Myometrial cell (primary cell): Measurements from ENCODE around the gene SLBP. TPM values are rescaled to one million over a fixed set of nuclear protein-coding genes. Genes with fewer than 3 reads are reported as not detected.

Experiments
- total RNA-seq: library from RNA; depleted of rRNA; stranded (reverse); fragments of >200 nt; gene quantifications from 2 replicates; pipeline ENCODE4 v1.2.3, GENCODE V29; 2015

The SLBP gene
- 50.7 and 60.3 TPM in 2 replicates for total RNA-seq

DNA sequence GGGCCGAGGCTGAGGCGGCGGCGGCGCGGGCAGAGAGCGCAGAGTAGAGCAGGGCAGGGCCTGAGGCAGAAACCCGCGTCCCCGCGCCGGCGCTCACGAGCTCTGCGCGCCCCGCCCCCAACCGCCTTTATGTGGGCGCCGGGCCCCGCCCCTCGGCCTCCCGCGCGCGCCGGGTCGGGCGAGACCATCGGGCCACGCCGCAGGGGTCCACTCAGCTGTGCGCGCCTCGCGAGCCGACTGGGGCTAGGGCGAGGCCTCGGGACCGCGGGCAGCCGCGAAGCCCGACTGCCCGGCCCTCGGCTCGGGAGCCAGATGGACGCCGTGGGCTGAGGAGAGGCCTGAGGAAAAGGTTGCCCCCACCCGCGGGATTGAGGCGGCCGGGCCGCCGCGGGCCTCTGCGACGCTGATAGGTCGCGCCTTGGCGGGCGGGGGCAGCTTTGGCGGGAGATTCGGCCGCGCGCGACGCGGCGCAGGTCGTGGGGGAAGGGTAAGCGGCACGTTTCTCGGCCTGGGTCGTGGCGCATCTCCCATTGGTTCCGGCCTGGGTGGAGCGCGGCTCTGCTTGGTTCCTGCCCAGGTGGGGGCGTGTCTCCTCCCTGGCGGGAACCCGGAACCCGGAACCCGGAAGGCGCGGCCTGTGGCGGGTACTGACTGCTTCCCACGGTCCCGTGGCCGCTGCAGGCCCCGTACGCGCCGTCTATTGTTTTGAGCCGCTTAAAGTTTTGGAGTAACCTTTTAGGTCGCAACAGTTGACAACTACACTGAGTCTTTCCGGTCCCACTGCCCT, at the start of gene SLBP:
Gene SLBP (minus strand): TSS at position 104 of the 787 bp plus-strand sequence. CDS start 131 bp downstream, outside the sequence.

DNA sequence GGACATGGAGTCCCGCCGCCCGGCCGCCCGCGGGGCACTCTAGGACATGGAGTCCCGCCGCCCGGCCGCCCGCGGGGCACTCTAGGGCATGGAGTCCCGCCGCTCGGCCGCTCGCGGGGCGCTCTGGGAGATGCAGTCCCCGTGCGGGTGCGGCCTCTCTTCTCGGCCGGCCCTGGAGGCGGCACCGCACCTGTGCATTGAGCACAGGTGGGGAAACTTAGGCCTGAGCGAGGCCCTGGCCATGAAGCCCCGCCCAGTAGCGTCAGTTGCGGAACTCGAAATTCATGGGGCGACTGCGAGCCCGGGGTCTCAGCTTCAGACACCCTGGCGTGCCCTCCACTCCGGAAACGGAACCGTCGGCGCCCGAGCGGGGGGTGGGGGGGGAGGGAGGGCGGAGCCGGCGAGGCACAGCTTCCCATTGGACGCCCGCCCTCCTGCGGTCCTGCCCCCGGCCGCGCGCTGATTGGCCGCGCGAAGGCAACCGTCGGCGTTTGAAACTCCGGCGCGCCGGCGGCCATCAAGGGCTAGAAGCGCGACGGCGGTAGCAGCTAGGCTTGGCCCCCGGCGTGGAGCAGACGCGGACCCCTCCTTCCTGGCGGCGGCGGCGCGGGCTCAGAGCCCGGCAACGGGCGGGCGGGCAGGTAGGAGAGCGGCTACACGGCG, 9.0 kb upstream of the SLBP start, which contains the start of the genes TACC3 and TMEM129:
Gene TACC3 (plus strand): TSS at position 519 of the 663 bp plus-strand sequence. CDS start 1,901 bp downstream, outside the sequence.
Gene TMEM129 (minus strand): TSS at position 321 of the 663 bp plus-strand sequence. CDS start 486 bp downstream, outside the sequence.

DNA sequence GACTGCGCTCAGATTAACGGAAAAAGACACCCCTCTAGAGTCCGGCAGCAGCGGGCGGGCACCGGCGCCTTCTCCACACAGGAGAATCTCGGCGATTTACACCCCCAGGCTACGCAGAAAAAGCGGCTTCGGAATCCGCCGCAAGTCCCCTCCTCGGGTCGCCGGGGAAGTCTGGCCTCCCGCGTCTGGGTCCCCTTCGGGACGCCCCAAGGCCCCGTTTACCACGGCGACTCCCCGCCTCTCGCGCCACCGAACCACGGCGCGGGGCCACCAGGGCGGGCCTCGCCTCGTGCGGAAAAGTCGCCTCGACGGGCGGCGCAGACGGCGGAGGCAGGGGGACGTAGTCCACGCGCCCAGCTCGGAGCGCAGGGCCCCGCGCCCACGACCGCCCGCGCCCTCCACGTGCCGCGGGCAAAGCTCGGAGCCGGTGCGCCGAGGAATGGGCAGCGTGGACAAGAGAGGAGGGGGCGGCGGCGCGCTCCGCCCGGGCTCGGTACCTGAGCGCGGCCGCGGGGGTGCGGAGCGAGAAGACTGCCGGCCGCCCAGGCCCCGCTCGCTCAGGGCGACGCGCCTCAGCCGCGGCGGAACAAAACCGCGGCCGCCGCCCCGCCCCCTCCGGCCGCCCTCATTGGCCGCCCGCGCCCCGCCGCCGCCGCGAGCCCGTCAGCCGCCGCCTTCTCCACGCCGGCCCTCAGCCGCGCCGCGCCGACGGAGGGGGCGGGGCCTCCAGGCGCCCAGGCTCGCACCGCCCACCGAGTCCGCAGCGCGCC, 28.2 kb downstream of the SLBP start, which contains the start of gene FAM53A:
Gene FAM53A (minus strand): TSS at position 578 of the 770 bp plus-strand sequence. CDS start 15,572 bp downstream, outside the sequence.

Other genes starting within 250 kb of the SLBP start
- 2.3 and 5.5 TPM in 2 replicates for gene FAM53A, start 28.0 kb downstream of the SLBP start, total RNA-seq
- 50.7 and 63.4 TPM in 2 replicates for gene TMEM129, start 9.0 kb upstream of the SLBP start, total RNA-seq
- gene TACC3, start 9.2 kb upstream of the SLBP start, total RNA-seq = 42.4 and 45.5 TPM in 2 replicates
- gene FGFR3, start 81.0 kb upstream of the SLBP start, total RNA-seq = 0.29 and 0.89 TPM in 2 replicates
- 32.8 and 44.1 TPM in 2 replicates for gene LETM1, start 143.8 kb upstream of the SLBP start, total RNA-seq
- 49.6 and 56.0 TPM in 2 replicates for gene NSD2, start 159.1 kb upstream of the SLBP start, total RNA-seq